HTERT RPE-1 (cell line): ENCODE results near the gene CDC42BPB.

Experiments used
- in situ Hi-C: fragments of 300-500 bp; cut with MboI; formaldehyde crosslinking; loops from 4 replicates; pipeline ENCODE4 v1.14.3; 2020; ENCODE audit warnings: low sequenced_read_pairs

Gene CDC42BPB

GRCh38 chr14:103022002-103022684, 35.2 kb downstream of the CDC42BPB start:
- in situ Hi-C loops: no loop called here

GRCh38 chr14:103021684-103022001, 35.7 kb downstream of the CDC42BPB start:
- in situ Hi-C loops: no loop called here

- in situ Hi-C loops: no loop called here
Observed at GRCh38 chr14:103020271-103021170, 36.8 kb downstream of the CDC42BPB start.

GRCh38 chr14:103019826-103020225, 37.5 kb downstream of the CDC42BPB start:
- in situ Hi-C loops: no loop called here

- in situ Hi-C loops: no loop called here
Observed at GRCh38 chr14:103019236-103019635, 38.1 kb downstream of the CDC42BPB start.

- in situ Hi-C loops: no loop called here
Observed at GRCh38 chr14:103016594-103016993, 40.8 kb downstream of the CDC42BPB start.

GRCh38 chr14:103016071-103016470, 41.3 kb downstream of the CDC42BPB start:
- in situ Hi-C loops: no loop called here

- in situ Hi-C loops: no loop called here
Observed at GRCh38 chr14:103015426-103015825, 41.9 kb downstream of the CDC42BPB start.

GRCh38 chr14:103014466-103015228, 42.7 kb downstream of the CDC42BPB start:
- in situ Hi-C loops: no loop called here

- in situ Hi-C loops: no loop called here
Observed at GRCh38 chr14:103013028-103013427, 44.3 kb downstream of the CDC42BPB start.

GRCh38 chr14:103009559-103009958, 47.8 kb downstream of the CDC42BPB start:
- in situ Hi-C loops: no loop called here

- in situ Hi-C loops: no loop called here
Observed at GRCh38 chr14:103008768-103009357, 48.5 kb downstream of the CDC42BPB start.

- in situ Hi-C loops: no loop called here
Observed at GRCh38 chr14:103008126-103008525, 49.2 kb downstream of the CDC42BPB start.

- in situ Hi-C loops: no loop called here
Observed at GRCh38 chr14:103007555-103007954, 49.8 kb downstream of the CDC42BPB start.

- in situ Hi-C loops: no loop called here
Observed at GRCh38 chr14:103006991-103007520, 50.3 kb downstream of the CDC42BPB start.

GRCh38 chr14:103006106-103006505, 51.2 kb downstream of the CDC42BPB start:
- in situ Hi-C loops: no loop called here

- in situ Hi-C loops: no loop called here
Observed at GRCh38 chr14:103003850-103004249, 53.5 kb downstream of the CDC42BPB start.

- in situ Hi-C loops: no loop called here
Observed at GRCh38 chr14:103003351-103003615, 54.1 kb downstream of the CDC42BPB start.

- in situ Hi-C loops: no loop called here
Observed at GRCh38 chr14:103002578-103003350, 54.6 kb downstream of the CDC42BPB start.

GRCh38 chr14:103001651-103002396, 55.5 kb downstream of the CDC42BPB start:
- in situ Hi-C loops: no loop called here
